ENCODE measurements around the gene RPTOR. TPM values are rescaled to one million over a fixed set of nuclear protein-coding genes. Genes with fewer than 3 reads are reported as not detected.

Gene RPTOR
- total and polyA plus RNA-seq, 10 of the 15 experiments (the other 5 are each of a cell fraction or from before 2014, with no cell fraction given): 0.18 to 32.1 (median 7.8) TPM

DNA sequence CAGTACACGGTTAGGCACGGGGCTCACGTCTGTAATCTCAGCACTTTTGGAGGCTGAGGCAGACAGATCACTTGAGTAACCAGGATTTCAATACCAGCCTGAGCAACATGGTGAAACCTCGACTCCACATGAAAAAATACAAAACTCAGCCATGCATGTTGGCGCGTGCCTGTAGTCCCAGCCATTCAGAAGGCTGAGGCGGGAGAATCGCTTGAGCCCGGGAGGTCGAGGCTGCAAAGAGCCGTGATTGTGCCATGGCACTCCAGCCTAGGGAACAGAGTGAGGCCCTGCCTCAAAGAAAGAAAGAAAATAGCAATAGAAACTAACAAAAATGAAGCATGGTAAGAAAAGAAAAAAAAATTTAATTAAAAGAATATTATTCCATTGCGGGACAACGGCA is 319.0 kb downstream of the RPTOR start:
- Histone ChIP-seq H3K4me1 (ENCODE audit: control insufficient read depth, insufficient read depth, low read length) (no peaks in the 10 kb centered on the region), H3K27me3 (replicated peaks in 1 of 2; ENCODE audit: control insufficient read depth in 2 of 2, insufficient read depth in 2 of 2, low read length in 1 of 2) (no peaks in the 10 kb centered on the region), H3K79me2 (ENCODE audit: control insufficient read depth, insufficient read depth, low read length) (no peaks in the 10 kb centered on the region), H3K4me2 (ENCODE audit: control insufficient read depth, insufficient read depth) (no peak overlapping the region), H3K9ac (ENCODE audit: control insufficient read depth, insufficient read depth, low read length) (no peak overlapping the region), H3K9me3 (replicated peaks; ENCODE audit: control insufficient read depth, insufficient read depth, low read length) (no peaks in the 10 kb centered on the region), H3K36me3 (ENCODE audit: control insufficient read depth in 2 of 2, insufficient read depth in 2 of 2, low read length in 1 of 2) (peaks cover 0 to 2% of the 10 kb centered on the region in 2 experiments; a peak in 2 of 4 replicates), H2AFZ (ENCODE audit: control insufficient read depth, low read depth, low read length) (no peak overlapping the region), H3K27ac (ENCODE audit: control insufficient read depth, insufficient read depth) (no peak overlapping the region), H3K4me3 (no peak overlapping the region), H4K20me1 (ENCODE audit: control insufficient read depth, insufficient read depth) (no peaks in the 10 kb centered on the region)
- 99% methylated on average over 13 of the region's 13 CpGs for WGBS (ENCODE audit: insufficient coverage, insufficient replicate concordance, low lambda C conversion rate, missing lambda C conversion rate)
- ChIA-PET RAD21 (ENCODE audit: unreplicated experiment) (no interaction called here), CTCF (interaction anchor here (3.3 kb wide), 1 partner anchor 107 kb away, joined by 19 read pairs; no protein-coding TSS in a partner anchor), POLR2A (no interaction called here), SMC1A (ENCODE audit: uncharacterized antibody, unreplicated experiment) (interaction anchor here (1.2 kb wide), 1 partner anchor 107 kb away, joined by 3 read pairs; no protein-coding TSS in a partner anchor)
- no peak for TF ChIP-seq GATAD2B (conservative IDR thresholded peaks at IDR 0.05; ENCODE audit: low read depth)
- TF ChIP-seq NR2C2 (IDR thresholded peaks at IDR 0.05; ENCODE audit: borderline replicate concordance, control insufficient read depth, insufficient read length, low read depth): no peak
- TF ChIP-seq RCOR1 (conservative IDR thresholded peaks at IDR 0.05; ENCODE audit: low read depth, low read length): no peak
- TF ChIP-seq, protein P1, sequence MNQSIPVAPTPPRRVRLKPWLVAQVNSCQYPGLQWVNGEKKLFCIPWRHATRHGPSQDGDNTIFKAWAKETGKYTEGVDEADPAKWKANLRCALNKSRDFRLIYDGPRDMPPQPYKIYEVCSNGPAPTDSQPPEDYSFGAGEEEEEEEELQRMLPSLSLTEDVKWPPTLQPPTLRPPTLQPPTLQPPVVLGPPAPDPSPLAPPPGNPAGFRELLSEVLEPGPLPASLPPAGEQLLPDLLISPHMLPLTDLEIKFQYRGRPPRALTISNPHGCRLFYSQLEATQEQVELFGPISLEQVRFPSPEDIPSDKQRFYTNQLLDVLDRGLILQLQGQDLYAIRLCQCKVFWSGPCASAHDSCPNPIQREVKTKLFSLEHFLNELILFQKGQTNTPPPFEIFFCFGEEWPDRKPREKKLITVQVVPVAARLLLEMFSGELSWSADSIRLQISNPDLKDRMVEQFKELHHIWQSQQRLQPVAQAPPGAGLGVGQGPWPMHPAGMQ (IDR thresholded peaks at IDR 0.05; ENCODE audit: borderline replicate concordance): no peak
- no peak for TF ChIP-seq TBL1XR1 (IDR thresholded peaks at IDR 0.05; ENCODE audit: low read depth, low read length)
- TF ChIP-seq CREM (IDR thresholded peaks at IDR 0.05; ENCODE audit: low read depth): no peak
- TF ChIP-seq EED (IDR thresholded peaks at IDR 0.05; ENCODE audit: low read depth): no peak
- no peak for TF ChIP-seq NR2F1 (conservative IDR thresholded peaks at IDR 0.05)
- TF ChIP-seq SREBF1 (IDR thresholded peaks at IDR 0.05; ENCODE audit: low read length): no peak
- no peak for TF ChIP-seq CREB1 (IDR thresholded peaks at IDR 0.05; ENCODE audit: low read depth)
- TF ChIP-seq STAT1 (conservative IDR thresholded peaks at IDR 0.05): no peak
- no peak for TF ChIP-seq MYB (IDR thresholded peaks at IDR 0.05; ENCODE audit: borderline replicate concordance, low read depth, low read length)
- TF ChIP-seq MXI1 (IDR thresholded peaks at IDR 0.05; ENCODE audit: low read depth, low read length): no peak
- TF ChIP-seq, protein P2, sequence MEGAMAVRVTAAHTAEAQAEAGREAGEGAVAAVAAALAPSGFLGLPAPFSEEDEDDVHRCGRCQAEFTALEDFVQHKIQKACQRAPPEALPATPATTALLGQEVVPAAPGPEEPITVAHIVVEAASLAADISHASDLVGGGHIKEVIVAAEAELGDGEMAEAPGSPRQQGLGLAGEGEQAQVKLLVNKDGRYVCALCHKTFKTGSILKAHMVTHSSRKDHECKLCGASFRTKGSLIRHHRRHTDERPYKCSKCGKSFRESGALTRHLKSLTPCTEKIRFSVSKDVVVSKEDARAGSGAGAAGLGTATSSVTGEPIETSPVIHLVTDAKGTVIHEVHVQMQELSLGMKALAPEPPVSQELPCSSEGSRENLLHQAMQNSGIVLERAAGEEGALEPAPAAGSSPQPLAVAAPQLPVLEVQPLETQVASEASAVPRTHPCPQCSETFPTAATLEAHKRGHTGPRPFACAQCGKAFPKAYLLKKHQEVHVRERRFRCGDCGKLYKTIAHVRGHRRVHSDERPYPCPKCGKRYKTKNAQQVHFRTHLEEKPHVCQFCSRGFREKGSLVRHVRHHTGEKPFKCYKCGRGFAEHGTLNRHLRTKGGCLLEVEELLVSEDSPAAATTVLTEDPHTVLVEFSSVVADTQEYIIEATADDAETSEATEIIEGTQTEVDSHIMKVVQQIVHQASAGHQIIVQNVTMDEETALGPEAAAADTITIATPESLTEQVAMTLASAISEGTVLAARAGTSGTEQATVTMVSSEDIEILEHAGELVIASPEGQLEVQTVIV (IDR thresholded peaks at IDR 0.05; ENCODE audit: borderline replicate concordance, partially characterized antibody): no peak
- no TSS peak for BruUV-seq (replicated peaks)
- intact Hi-C loops (cut with micrococcal nuclease; ENCODE audit: unreplicated experiment) (no loop called here), in situ Hi-C loops (cut with MboI) (loop anchor here (5.0 kb wide), 1 partner anchor 109 kb away; no protein-coding TSS in a partner anchor)
- ATAC-seq (no peak), FAIRE-seq (no peak), DNase-seq (ENCODE audit: low read depth, low spot score) (no peak)
